Nephron (organoid): ENCODE data around the gene PGF.

ENCODE experiments used
- H3K27ac Mint-ChIP-seq, 3 experiments: 2 replicates each; pipeline ENCODE4 v1.8.0; 2020; ENCODE audit warnings: mixed read lengths in 3 of 3, mild to moderate bottlenecking in 2 of 3, moderate library complexity in 1 of 3
- H3K27me3 Mint-ChIP-seq: 2 replicates; pipeline ENCODE4 v1.8.0; 2021; ENCODE audit warnings: low read depth, mild to moderate bottlenecking, moderate library complexity, mixed read lengths
- H3K36me3 Mint-ChIP-seq: 2 replicates; pipeline ENCODE4 v1.8.0; 2020; ENCODE audit warnings: low read depth, mixed read lengths
- H3K4me1 Mint-ChIP-seq: 2 replicates; pipeline ENCODE4 v1.8.0; 2020; ENCODE audit warnings: mixed read lengths
- H3K4me3 Mint-ChIP-seq, 3 experiments: 2 replicates each; pipeline ENCODE4 v1.8.0; 2020; ENCODE audit warnings: mild to moderate bottlenecking in 3 of 3, mixed read lengths in 3 of 3, moderate library complexity in 2 of 3
- H3K9me3 Mint-ChIP-seq: 2 replicates; pipeline ENCODE4 v1.8.0; 2020; ENCODE audit warnings: mixed read lengths
- CTCF ChIP-seq, 3 experiments: fragments of 200-600 bp; sonication (generic); IDR thresholded peaks; one replicate each; pipeline ENCODE4 v1.5.0; 2021; ENCODE audit warnings: antibody characterized with exemption in 3 of 3; ENCODE audit not compliant: unreplicated experiment in 3 of 3

The PGF gene

DNA sequence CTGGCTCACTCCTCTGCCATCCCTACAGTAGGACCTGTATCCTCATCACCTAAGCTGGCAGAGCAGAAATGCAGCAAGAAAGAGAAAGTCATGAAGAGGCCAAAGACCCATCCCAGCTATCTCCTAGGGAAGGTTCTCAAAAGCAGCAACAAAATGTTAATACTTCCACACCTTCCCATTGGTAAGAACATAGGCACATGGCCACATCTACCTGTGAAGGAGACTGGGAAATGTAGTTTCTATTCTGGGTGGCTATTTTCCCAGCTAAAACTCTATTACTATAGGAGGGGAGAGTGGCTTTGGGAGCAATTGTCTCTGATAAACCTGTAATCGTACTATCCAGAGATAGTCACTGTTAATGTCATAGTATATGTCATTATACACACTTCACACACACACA is 33.6 kb upstream of the PGF start:
- no peak for TF ChIP-seq CTCF (IDR thresholded peaks at IDR 0.05; ENCODE audit: unreplicated experiment in 3 of 3)
- H3K27ac Mint-ChIP-seq: peak overlapping the region in 1 of 3 experiments; percentile 12
- peaks cover 3% of the 10 kb centered on the region for H3K9me3 Mint-ChIP-seq
- H3K36me3 Mint-ChIP-seq: no peaks in the 10 kb centered on the region
- H3K4me3 Mint-ChIP-seq: no peak overlapping the region
- no peaks in the 10 kb centered on the region for H3K27me3 Mint-ChIP-seq
- H3K4me1 Mint-ChIP-seq: peaks cover 23% of the 10 kb centered on the region

DNA sequence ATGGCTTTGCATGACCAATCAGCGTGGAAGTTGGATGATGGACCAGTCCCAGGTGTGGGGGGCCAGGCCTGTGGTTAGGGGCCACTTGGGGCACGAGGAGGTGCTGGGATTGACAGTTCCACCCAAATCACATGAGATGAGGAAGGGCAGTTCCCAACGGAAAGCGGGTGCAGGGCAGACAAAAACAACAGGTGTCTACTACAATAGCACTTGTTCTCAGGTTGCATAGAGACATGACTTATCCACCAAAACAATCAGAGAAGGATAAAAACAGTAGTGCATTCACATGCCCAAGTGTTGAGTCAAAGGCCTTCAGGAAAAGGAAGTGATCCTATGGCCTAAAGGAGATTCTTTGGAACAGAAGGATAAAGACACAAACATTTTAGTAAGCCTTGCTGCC is 32.7 kb upstream of the PGF start:
- H3K36me3 Mint-ChIP-seq: no peaks in the 10 kb centered on the region
- no peaks in the 10 kb centered on the region for H3K27me3 Mint-ChIP-seq
- H3K27ac Mint-ChIP-seq: peak overlapping the region; percentile 12 to 60 (median 44)
- H3K9me3 Mint-ChIP-seq: no peaks in the 10 kb centered on the region
- TF ChIP-seq CTCF (IDR thresholded peaks at IDR 0.05; ENCODE audit: unreplicated experiment in 3 of 3): no peak
- no peak overlapping the region for H3K4me3 Mint-ChIP-seq
- peaks cover 23% of the 10 kb centered on the region for H3K4me1 Mint-ChIP-seq

DNA sequence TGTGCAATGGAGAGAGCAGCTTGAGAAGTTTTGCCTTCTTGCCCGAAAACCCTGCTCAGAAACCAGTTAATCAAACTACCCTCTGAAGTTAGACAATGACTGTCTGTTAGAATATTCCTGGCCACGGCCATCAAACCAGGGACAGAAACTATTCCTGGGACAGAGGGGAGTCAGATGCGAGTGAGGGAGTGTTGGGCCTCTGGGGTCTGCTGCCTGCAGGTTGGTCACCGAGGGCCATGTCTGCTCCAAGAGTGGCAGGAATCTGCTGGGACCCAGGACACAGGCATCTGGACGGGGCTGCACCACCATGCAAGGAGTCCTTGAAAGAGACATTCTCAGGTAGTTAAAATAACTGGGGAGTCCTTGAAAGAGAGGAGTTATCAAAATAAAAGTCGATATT is 30.4 kb upstream of the PGF start:
- Mint-ChIP-seq H3K9me3 (no peaks in the 10 kb centered on the region), H3K4me1 (peaks cover 43% of the 10 kb centered on the region), H3K27me3 (no peaks in the 10 kb centered on the region), H3K36me3 (no peaks in the 10 kb centered on the region), H3K27ac (no peak overlapping the region), H3K4me3 (no peak overlapping the region)
- no peak for TF ChIP-seq CTCF (IDR thresholded peaks at IDR 0.05; ENCODE audit: unreplicated experiment in 3 of 3)

- Mint-ChIP-seq H3K4me3 (no peak overlapping the region), H3K4me1 (peaks cover 51% of the 10 kb centered on the region), H3K9me3 (no peaks in the 10 kb centered on the region), H3K27ac (peak overlapping the region in 1 of 3 experiments; percentile 9), H3K36me3 (no peaks in the 10 kb centered on the region), H3K27me3 (peaks cover 4% of the 10 kb centered on the region)
- TF ChIP-seq CTCF (IDR thresholded peaks at IDR 0.05; ENCODE audit: unreplicated experiment in 3 of 3): no peak
These were observed 29.6 kb upstream of the PGF start for GRCh38 chr14:74985028-74985310.

- peak overlapping the region; percentile 20 to 72 (median 50) for H3K27ac Mint-ChIP-seq
- no peaks in the 10 kb centered on the region for H3K9me3 Mint-ChIP-seq
- H3K36me3 Mint-ChIP-seq: no peaks in the 10 kb centered on the region
- TF ChIP-seq CTCF (IDR thresholded peaks at IDR 0.05; ENCODE audit: unreplicated experiment in 3 of 3): no peak
- peaks cover 57% of the 10 kb centered on the region for H3K4me1 Mint-ChIP-seq
- H3K27me3 Mint-ChIP-seq: peaks cover 4% of the 10 kb centered on the region
- no peak overlapping the region for H3K4me3 Mint-ChIP-seq
These were observed 29.0 kb upstream of the PGF start for GRCh38 chr14:74984236-74985027.

DNA sequence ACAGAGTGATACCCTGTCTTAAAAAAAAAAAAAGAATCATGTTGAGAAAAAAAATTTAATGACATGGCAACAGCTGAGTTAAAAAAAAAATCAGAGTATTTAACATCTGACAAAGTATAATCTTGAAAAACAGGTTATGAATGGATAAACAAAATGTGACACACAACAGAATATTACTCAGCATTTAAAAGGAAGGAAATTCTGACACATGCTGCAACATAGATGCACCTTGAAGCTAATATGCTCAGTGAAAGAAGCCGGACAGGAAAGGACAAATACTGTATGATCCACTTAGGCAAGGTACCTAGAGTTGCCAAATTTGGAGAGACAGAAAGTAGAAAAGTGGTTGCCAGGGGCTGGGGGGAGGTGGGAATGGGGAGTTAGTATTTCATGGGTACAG is 27.9 kb upstream of the PGF start:
- no peaks in the 10 kb centered on the region for H3K9me3 Mint-ChIP-seq

More for the DNA sequence above, 27.9 kb upstream of the PGF start:
- H3K27me3 Mint-ChIP-seq: peaks cover 8% of the 10 kb centered on the region
- no peak overlapping the region for H3K4me3 Mint-ChIP-seq
- H3K4me1 Mint-ChIP-seq: peaks cover 62% of the 10 kb centered on the region
- TF ChIP-seq CTCF (IDR thresholded peaks at IDR 0.05; ENCODE audit: unreplicated experiment in 3 of 3): no peak
- no peaks in the 10 kb centered on the region for H3K36me3 Mint-ChIP-seq
- H3K27ac Mint-ChIP-seq: peak overlapping the region; percentile 46 to 95 (median 60)
